Right lobe of liver (tissue), 4 donors: ENCODE measurements around the gene ZNF524.

ENCODE experiments used
- POLR2A ChIP-seq: fragments of 450-650 bp; IDR thresholded peaks from one replicate; pipeline ENCODE4 v1.6.1; 2017; ENCODE audit warnings: antibody characterized with exemption, mild to moderate bottlenecking
- TF ChIP-seq, protein P1 (sequence below), 4 donors: fragments of 200-600 bp in 3 of 4; fragments of 450-650 bp in 1 of 4; IDR thresholded peaks; one replicate each; pipeline versions ENCODE4 v1.5.1 to v1.8.0; 2016 to 2022; ENCODE audit warnings: antibody characterized with exemption in 4 of 4, mild to moderate bottlenecking in 2 of 4
- donor health status: DM: no; HTN: no; CAD: no.
- donor health status: DM: no; HTN: no; CAD: no.
- donor health status: DM: no; HTN: yes; CAD: no.

- TF ChIP-seq, protein P1, sequence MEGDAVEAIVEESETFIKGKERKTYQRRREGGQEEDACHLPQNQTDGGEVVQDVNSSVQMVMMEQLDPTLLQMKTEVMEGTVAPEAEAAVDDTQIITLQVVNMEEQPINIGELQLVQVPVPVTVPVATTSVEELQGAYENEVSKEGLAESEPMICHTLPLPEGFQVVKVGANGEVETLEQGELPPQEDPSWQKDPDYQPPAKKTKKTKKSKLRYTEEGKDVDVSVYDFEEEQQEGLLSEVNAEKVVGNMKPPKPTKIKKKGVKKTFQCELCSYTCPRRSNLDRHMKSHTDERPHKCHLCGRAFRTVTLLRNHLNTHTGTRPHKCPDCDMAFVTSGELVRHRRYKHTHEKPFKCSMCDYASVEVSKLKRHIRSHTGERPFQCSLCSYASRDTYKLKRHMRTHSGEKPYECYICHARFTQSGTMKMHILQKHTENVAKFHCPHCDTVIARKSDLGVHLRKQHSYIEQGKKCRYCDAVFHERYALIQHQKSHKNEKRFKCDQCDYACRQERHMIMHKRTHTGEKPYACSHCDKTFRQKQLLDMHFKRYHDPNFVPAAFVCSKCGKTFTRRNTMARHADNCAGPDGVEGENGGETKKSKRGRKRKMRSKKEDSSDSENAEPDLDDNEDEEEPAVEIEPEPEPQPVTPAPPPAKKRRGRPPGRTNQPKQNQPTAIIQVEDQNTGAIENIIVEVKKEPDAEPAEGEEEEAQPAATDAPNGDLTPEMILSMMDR (IDR thresholded peaks at IDR 0.05) = no peak
- no peak for TF ChIP-seq POLR2A
Observed at GRCh38 chr19:55603581-55604292, 3.6 kb downstream of the ZNF524 start.
